Spinal cord (tissue), 10 donors: ENCODE measurements around the gene PINLYP. TPM values are rescaled to one million over a fixed set of nuclear protein-coding genes. Genes with fewer than 3 reads are reported as not detected.
A peak's percentile ranks its signal among the peaks of the same experiment; 100 is the strongest.
"Not testable (repeated sequence)": the region's sequence is repeated elsewhere in the genome, so short reads cannot be mapped to it uniquely, and the experiment has no call there.

Experiments used
- DNase-seq, 6 donors: peaks; one replicate each; pipeline versions ENCODE4 v3.0.0 to v3.0.0-alpha.2; 2013 to 2015; ENCODE audit warnings: low spot score in 6 of 6, low read depth in 4 of 6
- H3K27ac ChIP-seq: one replicate; pipeline ENCODE4 v1.5.1; 2013; ENCODE audit warnings: low read depth, low read length, control low read depth
- H3K27me3 ChIP-seq: one replicate; pipeline ENCODE4 v1.6.1; 2013; ENCODE audit warnings: low read length; ENCODE audit not compliant: control insufficient read depth, insufficient read depth
- H3K36me3 ChIP-seq: one replicate; pipeline ENCODE4 v1.6.1; 2013; ENCODE audit warnings: low read length; ENCODE audit not compliant: control insufficient read depth, insufficient read depth
- H3K4me1 ChIP-seq: one replicate; pipeline ENCODE4 v1.6.1; 2013; ENCODE audit warnings: low read length; ENCODE audit not compliant: control insufficient read depth, insufficient read depth
- H3K4me3 ChIP-seq: one replicate; pipeline ENCODE4 v1.5.1; 2013; ENCODE audit warnings: low read depth, low read length, control low read depth
- H3K9me3 ChIP-seq: one replicate; pipeline ENCODE4 v1.6.1; 2013; ENCODE audit warnings: low read length; ENCODE audit not compliant: control insufficient read depth, insufficient read depth
- WGBS: methylation state at CpG from one replicate; pipeline ENCODE4 v1.1.5; 2013; ENCODE audit warnings: missing lambda C conversion rate; ENCODE audit not compliant: insufficient coverage; 5-methylcytosine and 5-hydroxymethylcytosine counted together
- polyA plus RNA-seq, 2 donors: library from polyadenylated mRNA; unstranded; fragments of 120-200 nt; gene quantifications; one replicate each; pipeline ENCODE4 v1.2.1, GENCODE V29; 2013; ENCODE audit not compliant: insufficient read length in 2 of 2
- total RNA-seq, 2 donors: library from RNA; depleted of rRNA in 1 of 2; stranded (reverse); fragments of 120-200 nt in 1 of 2; fragments of >200 nt in 1 of 2; gene quantifications; one replicate each; pipeline versions ENCODE4 v1.2.3 to v1.2.4, GENCODE V29; 2013 to 2014
- donor health status: healthy.

The PINLYP gene
- total and polyA plus RNA-seq, 4 donors = 3.4 to 21.6 (median 13.3) TPM

DNA sequence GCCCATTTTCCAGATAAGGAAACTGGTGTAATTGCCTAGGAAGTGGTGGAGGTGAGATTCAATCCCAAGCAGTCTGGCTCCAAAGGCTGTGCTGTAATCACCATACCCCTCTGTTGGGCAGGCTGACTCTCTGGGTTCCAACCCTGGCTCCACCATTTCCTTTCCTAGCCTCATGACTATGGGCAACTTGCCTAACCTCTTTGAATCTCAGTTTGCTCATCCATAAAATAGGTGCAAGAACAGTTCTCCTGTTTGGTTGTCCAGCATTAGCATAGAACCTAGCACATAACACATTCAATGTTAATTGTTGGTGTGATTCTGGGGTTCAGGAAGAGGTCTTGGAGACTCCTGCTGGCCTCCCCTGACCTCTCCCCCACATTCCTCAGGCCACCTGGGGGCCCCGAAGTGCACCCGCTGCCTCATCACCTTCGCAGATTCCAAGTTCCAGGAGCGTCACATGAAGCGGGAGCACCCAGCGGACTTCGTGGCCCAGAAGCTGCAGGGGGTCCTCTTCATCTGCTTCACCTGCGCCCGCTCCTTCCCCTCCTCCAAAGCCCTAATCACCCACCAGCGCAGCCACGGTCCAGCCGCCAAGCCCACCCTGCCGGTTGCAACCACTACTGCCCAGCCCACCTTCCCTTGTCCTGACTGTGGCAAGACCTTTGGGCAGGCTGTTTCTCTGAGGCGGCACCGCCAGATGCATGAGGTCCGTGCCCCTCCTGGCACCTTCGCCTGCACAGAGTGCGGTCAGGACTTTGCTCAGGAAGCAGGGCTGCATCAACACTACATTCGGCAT is 23.0 kb downstream of the PINLYP start:
- no peak for DNase-seq
- Histone ChIP-seq H3K36me3 (peaks cover 39% of the 10 kb centered on the region), H3K4me3 (no peak overlapping the region), H3K27ac (no peak overlapping the region), H3K27me3 (no peaks in the 10 kb centered on the region), H3K9me3 (no peaks in the 10 kb centered on the region), H3K4me1 (peaks cover 36% of the 10 kb centered on the region)
- 94% methylated on average over 19 of the region's 19 CpGs for WGBS

DNA sequence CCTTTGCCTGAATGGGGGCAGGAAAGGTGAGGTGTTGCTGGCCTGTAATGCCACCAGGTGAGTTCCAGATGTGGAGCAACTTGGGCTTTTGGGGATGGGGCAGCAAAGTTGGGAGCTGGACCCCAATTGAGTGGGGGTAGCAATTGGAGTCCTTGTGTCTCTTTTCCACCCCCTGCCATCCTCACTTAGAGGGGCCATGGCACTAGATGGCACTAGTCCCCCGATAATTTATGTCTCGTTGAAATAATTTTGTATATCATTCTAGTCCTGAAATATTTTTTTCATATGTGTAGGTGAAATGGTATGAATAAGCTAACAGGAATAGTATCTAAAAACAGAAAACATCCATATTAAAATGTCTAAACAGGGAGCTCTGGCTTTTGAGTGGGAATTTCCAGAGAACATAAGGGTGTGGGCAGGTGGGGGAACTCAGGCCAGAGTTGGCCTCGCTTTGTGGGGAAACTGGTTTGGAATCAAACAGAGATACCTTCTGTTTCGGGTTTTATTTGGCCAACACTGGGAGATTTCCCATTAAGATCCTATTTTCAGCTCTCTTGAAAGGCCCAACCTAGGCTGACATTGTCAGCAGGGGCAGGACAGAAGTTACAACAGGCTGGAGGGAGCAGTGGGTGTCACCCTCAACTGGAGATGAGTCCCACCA is 24.2 kb downstream of the PINLYP start:
- 89% methylated on average over 2 of the region's 4 CpGs for WGBS
- H3K9me3 ChIP-seq = no peaks in the 10 kb centered on the region

DNA sequence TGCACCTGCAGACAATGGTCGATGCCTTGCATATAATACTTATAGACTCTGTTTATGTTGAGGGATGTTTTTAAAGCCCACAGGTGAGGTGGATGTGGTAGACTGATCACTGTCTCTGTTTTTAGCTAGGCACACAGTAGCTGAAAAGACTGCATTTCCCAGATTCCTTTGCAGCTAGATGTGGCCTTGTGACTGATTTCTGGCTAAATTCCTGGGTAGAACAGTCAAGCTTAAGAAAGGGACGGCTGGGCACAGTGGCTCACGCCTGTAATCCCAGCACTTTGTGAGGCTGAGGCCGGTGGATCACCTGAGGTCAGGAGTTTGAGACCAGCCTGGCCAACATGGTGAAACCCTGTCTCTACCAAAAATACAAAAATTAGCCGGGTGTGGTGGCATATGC is 24.7 kb downstream of the PINLYP start:
- H3K9me3 ChIP-seq, H3K27me3 ChIP-seq, H3K4me3 ChIP-seq, H3K27ac ChIP-seq, DNase-seq: not testable (repeated sequence)
- H3K36me3 ChIP-seq = peaks cover 25% of the 10 kb centered on the region
- peaks cover 19% of the 10 kb centered on the region for H3K4me1 ChIP-seq
- 74% methylated on average over 3 of the region's 5 CpGs for WGBS

More for the DNA sequence above, 24.2 kb downstream of the PINLYP start:
- no peak overlapping the region for H3K4me3 ChIP-seq
- H3K36me3 ChIP-seq = peaks cover 28% of the 10 kb centered on the region
- H3K27ac ChIP-seq = no peak overlapping the region
- H3K27me3 ChIP-seq = no peaks in the 10 kb centered on the region
- no peak for DNase-seq
- H3K4me1 ChIP-seq = peaks cover 25% of the 10 kb centered on the region

DNA sequence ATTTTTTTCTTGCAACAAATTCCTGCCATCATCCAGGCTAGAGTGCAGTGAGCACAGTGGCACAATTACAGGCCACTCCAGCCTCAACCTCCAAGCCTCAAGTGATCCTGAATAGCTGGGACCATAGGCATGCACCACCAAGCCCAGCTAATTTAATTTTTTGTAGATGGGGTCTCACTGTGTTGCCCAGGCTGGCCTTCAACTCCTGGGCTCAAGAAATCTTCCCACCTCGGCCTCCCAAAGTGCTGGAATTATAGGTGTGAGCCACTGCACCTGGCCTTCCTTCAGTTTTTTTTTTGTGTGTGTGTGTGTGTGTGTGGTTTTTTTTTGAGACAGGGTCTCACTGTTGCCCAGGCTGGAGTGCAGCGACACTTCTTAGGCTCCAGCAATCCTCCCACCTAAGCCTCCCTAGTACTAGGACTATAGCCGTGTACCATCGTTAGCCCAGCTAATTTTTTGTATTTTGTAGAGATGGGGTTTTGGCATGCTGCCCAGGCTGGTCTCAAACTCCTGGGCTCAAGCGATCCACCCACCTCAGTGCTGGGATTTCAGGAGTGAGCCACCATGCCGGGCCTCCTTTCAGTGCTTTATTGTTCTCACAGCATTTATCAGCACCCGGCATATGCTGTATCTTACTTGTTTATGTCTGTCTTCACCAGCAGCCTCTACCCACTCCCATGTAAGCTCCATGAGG is 30.4 kb downstream of the PINLYP start:
- no peak overlapping the region for H3K4me3 ChIP-seq
- 15% methylated on average over 2 of the region's 7 CpGs for WGBS
- no peaks in the 10 kb centered on the region for H3K9me3 ChIP-seq
- peaks cover 52% of the 10 kb centered on the region for H3K36me3 ChIP-seq
- peaks cover 3% of the 10 kb centered on the region for H3K4me1 ChIP-seq
- H3K27me3 ChIP-seq = no peaks in the 10 kb centered on the region
- DNase-seq = no peak
- H3K27ac ChIP-seq = no peak overlapping the region

DNA sequence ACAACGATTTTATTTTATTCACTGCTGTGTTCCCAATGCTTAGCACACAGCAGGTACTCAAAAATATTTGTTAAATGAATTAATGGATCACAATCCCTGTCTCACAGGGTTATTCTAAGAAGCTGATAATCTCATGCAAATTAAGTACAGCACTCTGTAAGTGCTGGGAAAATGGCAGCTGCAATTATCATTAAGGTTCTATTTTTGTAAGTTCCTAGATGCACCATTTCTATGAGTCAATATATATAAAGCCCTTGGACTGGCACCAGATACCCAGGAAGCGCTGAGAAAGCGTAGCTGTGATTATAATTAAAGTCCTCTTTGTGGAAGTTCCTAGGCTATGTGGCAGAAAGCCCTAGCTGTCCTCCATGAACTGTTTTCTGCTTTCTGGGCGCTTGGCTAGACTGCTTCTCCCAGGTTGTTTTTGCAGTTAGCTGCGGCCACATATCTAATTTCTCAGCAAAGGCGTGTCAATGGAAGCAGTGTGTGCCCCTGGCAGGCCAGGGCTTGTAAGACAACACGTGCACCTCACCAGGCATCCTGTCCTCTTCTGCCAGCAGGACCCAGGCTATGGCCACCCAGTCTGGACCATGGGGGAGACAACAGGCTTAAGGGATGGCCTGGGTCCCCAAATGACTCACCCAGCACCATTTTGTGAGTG is 31.1 kb downstream of the PINLYP start:
- H3K36me3 ChIP-seq = peaks cover 59% of the 10 kb centered on the region
- peaks cover 5% of the 10 kb centered on the region for H3K4me1 ChIP-seq
- DNase-seq = peak in 2 of 6 donors; percentile 19 to 76
- WGBS = 78% methylated on average over 5 of the region's 7 CpGs
- no peaks in the 10 kb centered on the region for H3K27me3 ChIP-seq
- no peak overlapping the region for H3K27ac ChIP-seq
- H3K4me3 ChIP-seq = no peak overlapping the region
- H3K9me3 ChIP-seq = no peaks in the 10 kb centered on the region

DNA sequence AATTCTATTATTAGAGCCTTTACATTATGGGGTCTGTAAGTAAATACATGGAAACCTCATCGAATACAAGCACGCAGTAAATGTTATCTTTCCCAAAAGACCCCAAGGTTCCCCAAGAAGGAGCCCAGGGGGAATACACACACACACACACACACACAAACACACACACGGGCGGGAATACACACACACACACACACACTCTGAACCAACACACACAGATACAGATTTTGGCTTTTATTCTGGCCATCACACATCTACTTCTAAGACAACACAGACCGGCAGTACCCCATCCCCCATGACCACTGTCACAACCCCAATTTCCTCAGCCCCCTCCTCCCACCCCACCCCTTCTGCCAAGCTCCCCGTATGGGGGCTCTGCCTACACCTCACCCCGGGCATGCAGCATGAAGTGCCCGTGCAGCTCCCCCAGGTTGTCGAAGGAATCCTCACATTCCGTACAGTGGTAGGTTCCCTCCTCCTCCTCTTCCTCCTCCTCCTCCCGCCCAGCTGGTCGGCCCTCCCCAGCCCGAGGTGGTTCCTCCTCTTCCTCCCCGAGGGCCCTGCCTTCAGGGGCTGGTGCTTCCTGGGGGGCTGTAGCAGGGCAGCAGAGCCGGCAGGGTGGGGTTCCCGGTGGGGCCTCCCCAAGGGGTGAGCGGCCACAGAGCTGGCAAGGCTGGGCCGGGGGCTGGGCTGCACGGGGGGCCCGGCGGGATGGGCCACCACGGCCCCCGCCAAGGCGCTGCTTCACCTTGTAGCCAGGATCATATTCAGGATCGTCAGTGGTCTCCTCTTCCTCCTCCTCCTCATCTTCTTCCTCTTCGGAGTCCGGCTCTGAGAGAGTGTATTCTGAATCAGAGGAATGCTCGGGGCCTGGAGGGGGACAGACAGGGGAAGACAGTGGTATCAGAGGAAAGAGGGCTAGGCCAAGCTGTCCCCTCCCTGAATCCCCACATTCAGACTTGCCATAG is 31.9 kb downstream of the PINLYP start:
- Histone ChIP-seq H3K4me3 (no peak overlapping the region), H3K9me3 (no peaks in the 10 kb centered on the region), H3K27ac (no peak overlapping the region), H3K36me3 (peaks cover 61% of the 10 kb centered on the region), H3K27me3 (no peaks in the 10 kb centered on the region), H3K4me1 (peaks cover 5% of the 10 kb centered on the region)
- 79% methylated on average over 18 of the region's 28 CpGs for WGBS
- DNase-seq = no peak

DNA sequence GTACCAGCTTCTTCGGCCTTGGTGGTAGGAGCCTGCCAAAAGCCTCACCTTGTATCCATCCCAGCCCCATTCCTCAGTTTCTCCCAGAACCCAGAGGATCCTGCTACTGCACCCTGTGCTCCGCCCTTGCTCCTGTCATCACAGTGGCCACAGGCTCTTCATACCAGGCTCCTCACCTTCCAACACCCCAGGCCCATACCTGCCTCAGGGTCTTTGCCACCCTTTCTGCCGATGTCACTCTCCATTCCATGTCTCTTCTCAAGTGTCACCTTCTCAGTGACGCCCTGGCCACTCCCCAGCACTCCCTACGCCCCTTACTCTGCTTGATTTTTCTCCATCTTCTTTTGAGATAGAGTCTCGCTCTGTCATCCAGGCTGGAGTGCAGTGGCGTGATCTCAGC is 34.3 kb downstream of the PINLYP start:
- Histone ChIP-seq H3K4me1 (peaks cover 5% of the 10 kb centered on the region), H3K27me3 (no peaks in the 10 kb centered on the region), H3K36me3 (peaks cover 79% of the 10 kb centered on the region), H3K27ac (no peak overlapping the region), H3K4me3 (no peak overlapping the region), H3K9me3 (no peaks in the 10 kb centered on the region)
- DNase-seq = no peak
- 80% methylated on average over 6 of the region's 7 CpGs for WGBS

DNA sequence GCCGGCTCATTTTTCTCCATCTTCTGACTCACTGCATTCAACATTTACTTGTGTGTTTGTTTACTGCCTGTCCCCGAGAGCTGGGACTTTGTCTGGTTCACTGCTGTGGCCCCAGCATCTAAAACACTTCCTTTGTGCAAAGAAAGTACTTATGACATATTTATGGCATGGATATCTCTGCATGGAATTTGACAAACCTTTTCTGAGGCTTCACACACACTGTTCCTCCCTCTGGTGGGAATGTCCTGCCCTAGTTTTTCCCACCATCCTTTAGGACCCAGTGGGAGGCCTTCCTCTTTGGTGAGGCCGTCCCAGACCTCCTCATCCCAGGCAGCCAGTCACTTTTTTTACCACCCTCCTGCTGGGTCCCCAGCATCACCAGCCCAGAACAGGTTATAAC is 34.9 kb downstream of the PINLYP start:
- H3K27me3 ChIP-seq = no peaks in the 10 kb centered on the region
- H3K4me3 ChIP-seq = no peak overlapping the region
- no peaks in the 10 kb centered on the region for H3K9me3 ChIP-seq
- H3K27ac ChIP-seq = no peak overlapping the region
- no peak for DNase-seq
- peaks cover 5% of the 10 kb centered on the region for H3K4me1 ChIP-seq
- 25% methylated on average over 1 of the region's 3 CpGs for whole genome bisulfite sequencing
- H3K36me3 ChIP-seq = peaks cover 81% of the 10 kb centered on the region
